Activated B cell treated with CpG ODN at 0.5 μM for 24 hours (primary cell): Measurements from ENCODE around the gene CEP126. TPM values are rescaled to one million over a fixed set of nuclear protein-coding genes. Genes with fewer than 3 reads are reported as not detected.

Source experiments
- ATAC-seq: fragments of 200-7000 bp; cut with Tn5 transposase; one replicate; pipeline ENCODE4 v1.10.0; 2021; ENCODE audit warnings: low read depth, mild to moderate bottlenecking, moderate library complexity
- CTCF ChIA-PET: fragments of 350-600 bp; sonication (Branson Sonifier 250); formaldehyde crosslinking; loops from one replicate; lab custom pipeline; 2021; ENCODE audit warnings: antibody characterized with exemption; lab: Charles Lee
- POLR2A ChIA-PET: fragments of 350-600 bp; sonication (Branson Sonifier 250); formaldehyde crosslinking; loops from one replicate; lab custom pipeline; 2021; ENCODE audit warnings: antibody characterized with exemption; lab: Charles Lee
- DNase-seq: peaks from one replicate; pipeline ENCODE4 v3.0.0; 2022
- H3K27ac Mint-ChIP-seq: one replicate; pipeline ENCODE4 v1.8.0; 2020; ENCODE audit warnings: mixed read lengths
- H3K27me3 Mint-ChIP-seq: one replicate; pipeline ENCODE4 v1.8.0; 2021; ENCODE audit warnings: mixed read lengths
- H3K36me3 Mint-ChIP-seq: one replicate; pipeline ENCODE4 v1.8.0; 2021; ENCODE audit warnings: low read depth, mixed read lengths
- H3K4me1 Mint-ChIP-seq: one replicate; pipeline ENCODE4 v1.8.0; 2021; ENCODE audit warnings: mixed read lengths
- H3K4me3 Mint-ChIP-seq: one replicate; pipeline ENCODE4 v1.8.0; 2020; ENCODE audit warnings: mild to moderate bottlenecking, mixed read lengths
- H3K9me3 Mint-ChIP-seq: one replicate; pipeline ENCODE4 v1.8.0; 2020; ENCODE audit warnings: mixed read lengths
- intact Hi-C: fragments of 100-400 bp; cut with micrococcal nuclease; formaldehyde crosslinking; loops from one replicate; pipeline ENCODE4 v1.15.1; 2024
- total RNA-seq: library from RNA; stranded (reverse); gene quantifications from 2 replicates; pipeline ENCODE4 v1.2.3, GENCODE V29; 2022
- TF ChIP-seq, protein P1 (sequence below): fragments of 200-600 bp; IDR thresholded peaks from one replicate; pipeline ENCODE4 v1.8.0; 2022; ENCODE audit warnings: antibody characterized with exemption, mild to moderate bottlenecking

Gene CEP126
- total RNA-seq, 1 donor from 2014 or later, result 1.5 TPM

DNA sequence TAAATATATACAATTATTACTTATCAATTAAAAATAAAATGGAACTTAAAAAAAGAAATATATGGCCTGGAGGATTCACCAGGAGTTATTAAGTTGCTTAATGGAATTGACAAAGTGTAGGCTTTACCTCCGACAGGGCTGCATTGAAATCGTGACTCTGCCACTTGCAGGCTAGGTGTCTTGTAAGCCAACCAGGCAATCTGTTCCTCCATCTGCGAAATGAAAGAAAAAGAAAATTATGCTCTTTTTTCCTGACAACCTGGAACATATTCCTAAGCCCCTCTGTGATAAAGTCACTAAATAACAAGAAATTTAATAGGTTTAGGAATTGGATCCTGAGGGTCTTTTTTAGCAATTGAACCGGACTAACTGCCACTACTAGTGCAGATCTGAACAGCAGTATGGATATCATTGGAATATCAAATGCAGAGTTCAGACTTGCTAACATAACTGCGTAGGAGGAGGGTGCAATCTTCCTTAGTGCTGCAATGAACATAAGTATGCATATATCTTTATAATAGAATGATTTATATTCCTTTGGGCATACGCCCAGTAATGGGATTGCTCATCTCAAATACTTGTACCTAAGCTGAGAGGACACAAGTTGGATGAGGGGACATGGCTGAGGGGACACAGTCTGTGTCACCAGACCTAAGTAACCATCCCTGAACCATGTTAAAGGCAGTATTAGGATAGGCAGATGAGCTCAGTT, 42.5 kb upstream of the CEP126 start:
- no peak for ATAC-seq
- TF ChIP-seq, protein P1, sequence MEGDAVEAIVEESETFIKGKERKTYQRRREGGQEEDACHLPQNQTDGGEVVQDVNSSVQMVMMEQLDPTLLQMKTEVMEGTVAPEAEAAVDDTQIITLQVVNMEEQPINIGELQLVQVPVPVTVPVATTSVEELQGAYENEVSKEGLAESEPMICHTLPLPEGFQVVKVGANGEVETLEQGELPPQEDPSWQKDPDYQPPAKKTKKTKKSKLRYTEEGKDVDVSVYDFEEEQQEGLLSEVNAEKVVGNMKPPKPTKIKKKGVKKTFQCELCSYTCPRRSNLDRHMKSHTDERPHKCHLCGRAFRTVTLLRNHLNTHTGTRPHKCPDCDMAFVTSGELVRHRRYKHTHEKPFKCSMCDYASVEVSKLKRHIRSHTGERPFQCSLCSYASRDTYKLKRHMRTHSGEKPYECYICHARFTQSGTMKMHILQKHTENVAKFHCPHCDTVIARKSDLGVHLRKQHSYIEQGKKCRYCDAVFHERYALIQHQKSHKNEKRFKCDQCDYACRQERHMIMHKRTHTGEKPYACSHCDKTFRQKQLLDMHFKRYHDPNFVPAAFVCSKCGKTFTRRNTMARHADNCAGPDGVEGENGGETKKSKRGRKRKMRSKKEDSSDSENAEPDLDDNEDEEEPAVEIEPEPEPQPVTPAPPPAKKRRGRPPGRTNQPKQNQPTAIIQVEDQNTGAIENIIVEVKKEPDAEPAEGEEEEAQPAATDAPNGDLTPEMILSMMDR, result no peak
- Mint-ChIP-seq H3K4me1 (no peaks in the 10 kb centered on the region), H3K27me3 (peaks cover 17% of the 10 kb centered on the region), H3K27ac (no peak overlapping the region), H3K4me3 (no peak overlapping the region), H3K9me3 (peaks cover 3% of the 10 kb centered on the region), H3K36me3 (no peaks in the 10 kb centered on the region)
- DNase-seq, result no peak
- CTCF ChIA-PET, result no interaction called here
- POLR2A ChIA-PET, result no interaction called here
- intact Hi-C loops, result no loop called here

DNA sequence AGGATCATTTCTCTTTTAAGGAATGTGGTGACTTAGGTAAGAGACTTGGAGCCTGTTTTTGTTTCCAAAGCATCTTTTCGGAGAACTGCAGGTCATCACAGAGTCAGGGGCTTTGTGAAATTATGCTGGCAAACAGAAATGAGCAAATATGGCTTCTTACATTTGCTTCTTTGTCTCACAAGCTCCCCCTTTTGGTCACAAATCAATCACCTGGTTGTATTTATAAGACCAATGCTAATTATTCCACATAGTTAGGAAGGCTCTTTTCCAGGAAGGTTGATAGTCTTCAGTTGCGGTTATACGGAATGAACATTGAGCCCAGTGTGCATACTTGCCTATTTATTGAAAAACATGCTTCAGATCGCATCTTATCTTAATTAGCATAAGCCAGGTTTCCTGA, 34.6 kb upstream of the CEP126 start:
- Mint-ChIP-seq H3K9me3 (no peaks in the 10 kb centered on the region), H3K36me3 (no peaks in the 10 kb centered on the region), H3K4me3 (no peak overlapping the region), H3K27ac (no peak overlapping the region), H3K4me1 (no peaks in the 10 kb centered on the region), H3K27me3 (peaks cover 25% of the 10 kb centered on the region)
- ChIA-PET POLR2A (no interaction called here), CTCF (interaction anchor here (1.0 to 1.9 kb wide), 2 partner anchors 8 to 128 kb away, joined by 4 to 5 read pairs; no protein-coding TSS in a partner anchor)
- DNase-seq, result no peak
- intact Hi-C loops, result loop anchor here (1.0 kb wide), 1 partner anchor 423 kb away; no protein-coding TSS in a partner anchor
- TF ChIP-seq, protein P1, result no peak
- no peak for ATAC-seq

DNA sequence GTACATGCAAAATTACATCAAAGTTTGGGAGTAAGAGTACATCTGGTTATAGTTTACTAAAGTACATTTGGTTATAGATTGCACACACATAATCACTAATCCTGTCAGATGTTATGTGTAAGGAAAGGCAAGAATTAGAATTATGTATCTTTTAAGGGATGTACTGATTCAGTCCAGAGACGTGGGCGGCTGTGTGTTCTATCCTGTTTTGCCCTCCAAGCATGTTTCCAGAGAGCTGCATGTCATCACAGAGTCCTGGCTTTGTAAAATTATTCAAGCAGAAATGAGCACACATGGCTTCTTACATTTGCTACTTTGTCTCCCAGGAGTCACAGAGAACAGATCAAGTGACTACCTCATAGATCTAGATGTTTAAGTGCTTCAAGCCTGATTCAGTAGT, 33.2 kb upstream of the CEP126 start:
- Mint-ChIP-seq H3K36me3 (no peaks in the 10 kb centered on the region), H3K4me3 (no peak overlapping the region), H3K27me3 (peaks cover 25% of the 10 kb centered on the region), H3K27ac (no peak overlapping the region), H3K9me3 (no peaks in the 10 kb centered on the region), H3K4me1 (no peaks in the 10 kb centered on the region)
- intact Hi-C loops, result no loop called here
- ChIA-PET POLR2A (no interaction called here), CTCF (no interaction called here)
- no peak for DNase-seq
- no peak for ATAC-seq
- TF ChIP-seq, protein P1, result no peak

DNA sequence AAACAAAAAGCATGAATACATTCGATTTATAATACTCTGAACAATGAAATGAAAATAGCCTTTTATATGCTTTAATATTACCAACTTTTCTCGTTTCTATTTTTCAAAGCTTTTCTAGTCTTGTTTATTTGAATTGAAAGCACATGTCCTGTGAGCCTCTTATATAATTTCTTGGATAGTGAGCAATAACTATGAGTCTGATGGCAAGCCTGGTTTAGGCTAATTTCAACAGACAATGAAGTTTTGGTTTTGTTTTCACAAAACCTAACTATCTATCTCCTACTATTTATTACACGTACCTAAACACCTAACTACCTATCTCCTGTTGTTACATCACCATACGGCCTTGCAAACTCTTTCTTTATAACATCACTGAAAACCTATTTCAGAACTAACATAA, 29.2 kb upstream of the CEP126 start:
- TF ChIP-seq, protein P1, result no peak
- DNase-seq (no peak), ATAC-seq (no peak)
- Mint-ChIP-seq H3K27ac (no peak overlapping the region), H3K4me1 (no peaks in the 10 kb centered on the region), H3K9me3 (peaks cover 4% of the 10 kb centered on the region), H3K27me3 (peaks cover 27% of the 10 kb centered on the region), H3K36me3 (no peaks in the 10 kb centered on the region), H3K4me3 (no peak overlapping the region)
- ChIA-PET POLR2A (no interaction called here), CTCF (no interaction called here)
- intact Hi-C loops, result no loop called here

DNA sequence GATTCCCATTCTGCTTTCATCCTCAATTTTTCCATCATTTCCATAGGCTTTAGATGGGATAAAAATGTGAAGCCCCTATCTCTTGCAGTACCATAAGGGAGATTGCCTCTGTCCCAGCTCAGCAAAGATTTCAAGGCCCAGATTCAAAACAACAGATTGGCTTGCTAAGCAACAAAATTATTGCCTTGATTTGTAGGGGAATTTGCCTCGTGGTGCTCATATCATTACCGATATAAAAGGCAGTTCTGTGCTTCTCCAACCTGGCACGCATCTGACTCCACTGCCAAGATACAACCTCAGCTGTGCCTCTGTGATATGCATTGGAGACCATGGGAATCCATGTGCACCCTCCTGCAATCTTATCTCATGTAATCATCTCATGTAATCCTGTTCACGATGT, 25.0 kb upstream of the CEP126 start:
- H3K4me1 Mint-ChIP-seq, result no peaks in the 10 kb centered on the region
- no peak overlapping the region for H3K27ac Mint-ChIP-seq
- no peak for DNase-seq
- intact Hi-C loops, result no loop called here
- H3K27me3 Mint-ChIP-seq, result peaks cover 21% of the 10 kb centered on the region
- peaks cover 4% of the 10 kb centered on the region for H3K9me3 Mint-ChIP-seq
- TF ChIP-seq, protein P1, result no peak
- H3K36me3 Mint-ChIP-seq, result no peaks in the 10 kb centered on the region
- ChIA-PET CTCF (no interaction called here), POLR2A (no interaction called here)
- no peak overlapping the region for H3K4me3 Mint-ChIP-seq
- ATAC-seq, result no peak
